ENCODE data around the gene RGS9BP.
"Not testable (repeated sequence)": the region's sequence is repeated elsewhere in the genome, so short reads cannot be mapped to it uniquely, and the experiment has no call there.

RGS9BP gene

GRCh38 chr19:32675720-32676185 is at the start of gene RGS9BP:
Gene RGS9BP, plus strand, starts transcription at chr19:32675848. Its CDS starts 416 bp downstream, at chr19:32676264.
- DNase-seq: peak; percentile 63

GRCh38 chr19:32626969-32627368 is 48.7 kb upstream of the RGS9BP start:
- no peak for DNase-seq

- DNase-seq: no peak
These were observed 47.9 kb upstream of the RGS9BP start for GRCh38 chr19:32627714-32628270.

- no peak for DNase-seq
These were observed 45.3 kb upstream of the RGS9BP start for GRCh38 chr19:32630338-32630737.

GRCh38 chr19:32631381-32631780 is 44.3 kb upstream of the RGS9BP start:
- no peak for DNase-seq

GRCh38 chr19:32637480-32637879 is 38.2 kb upstream of the RGS9BP start:
- DNase-seq: no peak

- no peak for DNase-seq
These were observed 37.0 kb upstream of the RGS9BP start for GRCh38 chr19:32638625-32639024.

- peak; percentile 57 for DNase-seq
These were observed 32.9 kb upstream of the RGS9BP start for GRCh38 chr19:32642771-32643170.

GRCh38 chr19:32646556-32646955 is 29.1 kb upstream of the RGS9BP start:
- no peak for DNase-seq

GRCh38 chr19:32647361-32647760 is 28.3 kb upstream of the RGS9BP start:
- no peak for DNase-seq

- DNase-seq: no peak
These were observed 25.9 kb upstream of the RGS9BP start for GRCh38 chr19:32649751-32650150.

GRCh38 chr19:32650671-32651070 is 25.0 kb upstream of the RGS9BP start:
- DNase-seq: no peak

GRCh38 chr19:32651729-32652140 is 23.9 kb upstream of the RGS9BP start:
- no peak for DNase-seq

GRCh38 chr19:32652331-32652730 is 23.3 kb upstream of the RGS9BP start:
- not testable (repeated sequence) for DNase-seq

GRCh38 chr19:32652894-32653598 is 22.6 kb upstream of the RGS9BP start:
- no peak for DNase-seq

GRCh38 chr19:32653599-32653915 is 22.1 kb upstream of the RGS9BP start:
- no peak for DNase-seq

- not testable (repeated sequence) for DNase-seq
These were observed 19.3 kb upstream of the RGS9BP start for GRCh38 chr19:32656379-32656778.

GRCh38 chr19:32658075-32658474 is 17.6 kb upstream of the RGS9BP start:
- DNase-seq: no peak

- no peak for DNase-seq
These were observed 17.1 kb upstream of the RGS9BP start for GRCh38 chr19:32658527-32658926.

GRCh38 chr19:32661318-32661717 is 14.3 kb upstream of the RGS9BP start:
- DNase-seq: no peak

- DNase-seq: no peak
These were observed 13.5 kb upstream of the RGS9BP start for GRCh38 chr19:32662186-32662585.

GRCh38 chr19:32666084-32666483 is 9.6 kb upstream of the RGS9BP start:
- DNase-seq: no peak

- DNase-seq: no peak
These were observed 6.3 kb upstream of the RGS9BP start for GRCh38 chr19:32669310-32669709.

GRCh38 chr19:32671883-32672593 is 3.6 kb upstream of the RGS9BP start:
- no peak for DNase-seq

Data from stimulated activated CD4-positive, alpha-beta T cell treated with anti-CD3 and anti-CD28 coated beads, Interleukin-4, amount 100 ng/mL, for 24 hours (primary cell).